Activated naive CD8-positive, alpha-beta T cell (primary cell): ENCODE measurements around the gene SARDH.
A peak's percentile ranks its signal among the peaks of the same experiment; 100 is the strongest.
"Not testable (repeated sequence)": the region's sequence is repeated elsewhere in the genome, so short reads cannot be mapped to it uniquely, and the experiment has no call there.

Source experiments
- H3K27ac Mint-ChIP-seq: one replicate; pipeline ENCODE4 v1.8.0; 2021; ENCODE audit warnings: mixed read lengths
- H3K27me3 Mint-ChIP-seq: one replicate; pipeline ENCODE4 v1.8.0; 2021; ENCODE audit warnings: mixed read lengths
- H3K36me3 Mint-ChIP-seq: one replicate; pipeline ENCODE4 v1.8.0; 2021; ENCODE audit warnings: mixed read lengths
- H3K4me1 Mint-ChIP-seq: one replicate; pipeline ENCODE4 v1.8.0; 2021; ENCODE audit warnings: low read depth, mixed read lengths
- H3K4me3 Mint-ChIP-seq: one replicate; pipeline ENCODE4 v1.8.0; 2021; ENCODE audit warnings: mild to moderate bottlenecking, mixed read lengths
- H3K9me3 Mint-ChIP-seq: one replicate; pipeline ENCODE4 v1.8.0; 2021; ENCODE audit warnings: low read depth, mixed read lengths

SARDH gene

DNA sequence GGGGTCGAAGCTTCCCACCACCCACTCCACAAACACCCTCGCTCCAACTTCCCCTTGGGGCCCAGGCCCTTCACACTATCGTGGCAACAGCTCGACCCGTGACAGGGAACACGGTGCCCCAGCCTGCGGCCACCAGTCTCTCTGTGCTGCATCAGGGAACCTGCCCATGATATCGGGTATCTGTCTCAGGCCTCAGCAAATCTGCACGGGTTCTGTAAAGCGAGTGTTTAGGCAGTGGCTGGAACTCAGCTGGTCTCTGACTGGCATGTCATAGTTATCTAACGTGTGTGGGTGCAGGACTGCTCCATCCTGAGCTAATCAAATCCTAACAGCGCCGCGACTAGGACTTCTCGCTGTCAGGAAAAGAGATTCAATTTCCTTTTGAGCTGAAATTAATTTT, 59.1 kb downstream of the SARDH start:
- Mint-ChIP-seq H3K4me1 (peaks cover 54% of the 10 kb centered on the region), H3K36me3 (peaks cover 2% of the 10 kb centered on the region), H3K27ac (no peak overlapping the region), H3K27me3 (no peaks in the 10 kb centered on the region), H3K9me3 (no peaks in the 10 kb centered on the region), H3K4me3 (no peak overlapping the region)

DNA sequence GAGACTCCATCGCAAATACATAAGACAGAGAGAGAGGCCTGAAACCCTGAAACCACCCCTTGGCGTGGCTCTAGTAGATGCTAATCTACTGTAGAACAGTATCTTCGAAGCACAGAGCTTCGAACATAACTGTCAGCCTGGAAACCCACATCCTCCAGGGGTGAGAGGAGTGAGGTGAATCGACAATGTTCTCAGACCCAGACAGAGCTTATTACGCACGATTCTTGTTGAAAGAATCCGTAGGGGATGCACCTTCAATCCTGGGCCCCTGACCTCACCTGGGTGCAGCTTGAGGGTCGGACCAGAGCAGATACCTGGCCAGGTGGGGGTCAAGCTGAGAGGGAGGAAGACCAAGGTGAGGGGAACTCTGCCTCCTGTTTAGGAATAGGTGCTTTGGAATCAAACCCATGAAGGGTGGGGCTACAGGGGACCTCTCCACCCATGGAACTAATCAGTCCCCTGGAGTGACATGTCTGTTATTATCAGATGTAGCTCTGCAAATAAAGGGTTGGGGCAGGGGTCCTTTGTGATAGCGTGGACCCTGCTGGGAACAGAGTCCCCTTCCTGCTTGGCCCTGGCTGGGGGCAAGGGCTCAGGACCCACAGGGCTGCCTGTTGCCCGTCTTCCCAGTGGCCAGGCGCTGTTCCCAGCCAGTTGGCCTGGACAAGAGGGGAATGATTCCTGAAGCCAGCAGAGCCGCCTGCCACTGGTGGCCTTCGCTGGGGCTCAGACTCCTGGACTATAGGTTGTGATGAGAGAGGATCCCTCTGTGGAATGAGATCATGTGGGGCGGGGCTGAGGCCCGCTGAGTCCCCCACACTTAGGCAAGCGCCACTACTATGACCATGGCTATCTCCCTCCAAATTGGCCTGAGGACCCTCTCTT, 60.8 kb downstream of the SARDH start:
- Mint-ChIP-seq H3K4me3 (peak overlapping the region; percentile 52), H3K27me3 (no peaks in the 10 kb centered on the region), H3K36me3 (peaks cover 2% of the 10 kb centered on the region), H3K9me3 (no peaks in the 10 kb centered on the region), H3K27ac (peak overlapping the region; percentile 87), H3K4me1 (peaks cover 42% of the 10 kb centered on the region)

DNA sequence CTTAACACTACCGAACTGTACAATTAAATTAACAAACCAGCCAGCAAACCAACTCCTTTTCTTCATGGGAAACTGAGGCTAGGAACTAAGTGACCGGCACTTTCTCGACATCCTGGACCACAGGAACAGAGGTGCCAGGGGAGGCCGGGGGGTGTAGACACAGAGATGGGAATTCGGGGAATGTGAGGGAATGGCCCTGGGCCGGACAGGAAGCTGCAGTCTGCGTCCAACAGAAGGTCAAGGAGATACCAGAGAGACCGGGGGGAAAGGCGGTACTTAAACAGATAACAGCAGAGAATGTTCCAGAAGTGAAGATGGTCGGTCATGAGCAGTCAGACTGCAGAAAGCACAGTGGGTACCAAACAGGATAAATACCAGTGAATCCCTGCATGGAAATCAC, 61.7 kb downstream of the SARDH start:
- Mint-ChIP-seq H3K4me3 (no peak overlapping the region), H3K27me3 (no peaks in the 10 kb centered on the region), H3K4me1 (peaks cover 37% of the 10 kb centered on the region), H3K36me3 (peaks cover 2% of the 10 kb centered on the region), H3K9me3 (no peaks in the 10 kb centered on the region), H3K27ac (peak overlapping the region; percentile 87)

DNA sequence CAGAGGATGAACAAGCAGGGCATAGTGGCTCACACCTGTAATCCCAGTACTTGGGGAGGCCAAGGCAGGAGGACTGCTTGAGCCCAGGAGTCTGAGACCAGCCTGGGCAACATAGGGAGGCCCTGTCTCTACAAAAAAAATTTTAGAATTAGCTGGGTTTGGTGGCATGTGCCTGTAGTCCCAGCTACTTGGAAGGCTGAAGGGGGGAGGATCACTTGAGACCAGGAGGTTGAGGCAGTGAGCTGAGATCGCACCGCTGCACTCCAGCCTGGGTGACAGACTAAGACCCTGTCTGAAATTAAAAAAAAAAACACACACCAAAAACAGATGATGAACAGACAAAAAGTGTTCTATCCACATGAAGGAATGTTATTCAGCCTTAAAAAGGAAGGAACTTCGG, 62.4 kb downstream of the SARDH start:
- H3K27ac Mint-ChIP-seq: peak overlapping the region; percentile 34
- H3K4me3 Mint-ChIP-seq, H3K9me3 Mint-ChIP-seq: not testable (repeated sequence)

DNA sequence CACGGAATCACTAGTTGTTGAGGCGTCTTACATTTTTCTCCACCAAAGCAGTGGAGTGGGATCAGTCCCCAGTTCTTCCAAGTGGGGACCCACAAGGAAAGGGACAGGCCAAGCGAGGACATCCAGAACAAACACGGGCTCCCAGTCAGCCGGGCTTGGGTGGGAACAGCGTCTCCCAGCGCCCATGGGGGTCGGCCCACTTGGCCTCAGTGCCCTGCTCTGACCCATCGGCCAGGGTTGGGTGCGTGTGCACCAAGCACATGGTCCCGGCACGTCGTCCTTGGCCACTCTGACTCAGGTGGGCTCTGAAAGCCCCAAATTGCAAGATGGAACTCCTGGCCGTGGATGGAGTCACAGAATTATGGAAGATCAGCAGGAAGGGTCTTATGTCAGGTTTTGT, 64.1 kb downstream of the SARDH start:
- Mint-ChIP-seq H3K27me3 (no peaks in the 10 kb centered on the region), H3K4me1 (peaks cover 37% of the 10 kb centered on the region), H3K36me3 (peaks cover 2% of the 10 kb centered on the region), H3K27ac (no peak overlapping the region), H3K4me3 (no peak overlapping the region), H3K9me3 (no peaks in the 10 kb centered on the region)

More for the DNA sequence above, 62.4 kb downstream of the SARDH start:
- H3K4me1 Mint-ChIP-seq: peaks cover 37% of the 10 kb centered on the region
- H3K27me3 Mint-ChIP-seq, H3K36me3 Mint-ChIP-seq: not testable (repeated sequence)

DNA sequence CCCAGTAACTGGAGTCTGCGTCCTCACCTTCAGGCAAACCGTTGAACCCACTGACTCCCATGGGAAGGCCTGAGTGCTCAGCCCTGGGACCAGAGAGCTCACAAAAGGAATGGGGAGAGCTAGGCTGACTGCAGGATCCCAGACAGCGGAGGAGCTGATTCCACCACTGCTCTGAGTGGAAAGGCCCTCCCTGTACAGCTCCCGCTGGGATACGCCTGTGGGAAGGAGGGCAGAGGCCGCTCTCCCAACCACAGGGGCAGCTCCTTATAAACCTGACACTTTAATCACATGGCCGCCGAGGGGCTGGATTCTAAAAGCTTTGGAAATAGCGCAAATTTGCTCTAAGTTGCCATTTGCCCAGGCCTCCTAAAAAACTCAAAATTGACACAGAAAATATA, 64.9 kb downstream of the SARDH start:
- Mint-ChIP-seq H3K27ac (no peak overlapping the region), H3K4me1 (peaks cover 32% of the 10 kb centered on the region), H3K9me3 (no peaks in the 10 kb centered on the region)

DNA sequence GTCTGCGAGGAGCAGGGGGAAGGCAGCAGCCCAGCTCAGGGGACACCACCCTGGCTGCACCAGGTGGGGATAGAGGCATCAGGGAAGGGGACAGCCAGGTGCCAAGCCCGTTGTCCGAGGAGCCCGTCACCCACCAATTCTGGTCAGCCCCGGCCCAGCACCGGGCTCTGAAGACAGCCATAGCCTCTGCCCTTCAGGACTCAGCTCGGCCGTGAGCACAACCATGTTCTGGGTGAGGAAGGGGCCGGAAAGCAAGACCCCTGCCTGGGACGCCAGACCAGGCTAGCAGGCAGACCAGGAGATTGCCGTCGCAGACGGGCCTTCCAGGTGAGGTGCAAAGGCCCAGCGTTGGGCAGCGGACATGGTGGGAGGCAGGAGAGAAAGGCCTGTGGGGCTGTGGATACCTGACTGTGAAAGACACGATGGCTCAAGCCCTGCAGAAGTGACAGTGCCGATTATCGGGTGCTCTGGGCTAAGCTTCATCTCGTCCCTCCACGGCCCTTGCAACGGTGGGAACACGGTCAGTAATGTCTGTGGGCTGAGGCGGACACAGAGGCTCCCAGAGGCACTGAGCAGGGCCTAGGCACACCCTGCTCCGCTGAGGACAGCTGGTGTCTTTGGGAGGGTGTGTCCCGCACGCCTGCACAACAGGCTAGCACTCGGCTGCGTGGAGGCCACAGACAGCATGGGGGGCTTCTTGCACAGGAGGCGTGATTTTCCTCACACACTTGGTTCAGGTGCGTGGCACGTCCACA, 65.5 kb downstream of the SARDH start:
- no peak overlapping the region for H3K4me3 Mint-ChIP-seq
- H3K27ac Mint-ChIP-seq: no peak overlapping the region
- H3K4me1 Mint-ChIP-seq: peaks cover 29% of the 10 kb centered on the region
- H3K27me3 Mint-ChIP-seq: no peaks in the 10 kb centered on the region
- H3K9me3 Mint-ChIP-seq: no peaks in the 10 kb centered on the region
- peaks cover 2% of the 10 kb centered on the region for H3K36me3 Mint-ChIP-seq

More for the DNA sequence above, 64.9 kb downstream of the SARDH start:
- Mint-ChIP-seq H3K36me3 (peaks cover 2% of the 10 kb centered on the region), H3K27me3 (no peaks in the 10 kb centered on the region), H3K4me3 (no peak overlapping the region)

DNA sequence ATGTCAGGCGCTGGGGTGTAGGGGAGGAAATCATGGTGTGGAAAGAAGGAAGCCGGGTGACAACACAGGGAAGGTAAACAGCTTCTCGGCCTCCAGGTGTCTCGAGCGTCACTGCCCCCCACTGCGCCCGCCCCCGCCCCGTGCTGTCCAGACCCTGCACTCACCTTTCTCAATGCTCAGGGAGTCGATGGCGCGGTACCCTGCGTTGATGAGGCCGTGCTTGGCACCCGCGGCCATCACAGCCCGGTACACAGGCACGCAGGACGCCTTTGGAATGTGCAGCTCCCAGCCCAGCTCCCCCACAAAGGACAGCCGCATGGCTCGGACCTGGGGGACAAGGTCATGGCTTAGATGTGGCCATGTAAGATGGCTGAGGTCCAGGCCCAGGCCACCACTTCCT, 66.8 kb downstream of the SARDH start:
- Mint-ChIP-seq H3K4me1 (peaks cover 15% of the 10 kb centered on the region), H3K9me3 (no peaks in the 10 kb centered on the region), H3K27ac (no peak overlapping the region), H3K36me3 (peaks cover 2% of the 10 kb centered on the region), H3K4me3 (no peak overlapping the region), H3K27me3 (no peaks in the 10 kb centered on the region)

DNA sequence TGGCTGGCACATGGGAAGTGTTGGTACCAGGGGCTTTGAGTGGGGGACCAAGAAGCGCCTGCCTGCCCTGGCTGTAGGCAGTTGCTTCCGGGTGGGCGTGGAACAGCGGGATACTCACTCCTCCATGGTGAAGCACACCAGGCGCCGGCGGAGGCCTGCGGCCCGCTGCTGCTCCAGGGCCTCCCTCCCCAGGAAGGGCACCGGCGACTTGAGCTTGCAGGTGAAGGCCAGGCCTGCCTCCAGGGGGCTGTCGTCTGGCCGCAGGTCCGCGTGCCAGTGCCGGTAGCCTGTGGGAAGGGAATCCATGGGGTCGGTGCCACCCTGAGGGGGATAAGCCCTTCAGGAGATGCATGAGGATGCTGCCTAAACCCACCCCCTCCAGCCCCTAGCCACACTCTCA, 67.7 kb downstream of the SARDH start:
- H3K36me3 Mint-ChIP-seq: peaks cover 2% of the 10 kb centered on the region
- H3K27me3 Mint-ChIP-seq: no peaks in the 10 kb centered on the region
- peaks cover 6% of the 10 kb centered on the region for H3K4me1 Mint-ChIP-seq

DNA sequence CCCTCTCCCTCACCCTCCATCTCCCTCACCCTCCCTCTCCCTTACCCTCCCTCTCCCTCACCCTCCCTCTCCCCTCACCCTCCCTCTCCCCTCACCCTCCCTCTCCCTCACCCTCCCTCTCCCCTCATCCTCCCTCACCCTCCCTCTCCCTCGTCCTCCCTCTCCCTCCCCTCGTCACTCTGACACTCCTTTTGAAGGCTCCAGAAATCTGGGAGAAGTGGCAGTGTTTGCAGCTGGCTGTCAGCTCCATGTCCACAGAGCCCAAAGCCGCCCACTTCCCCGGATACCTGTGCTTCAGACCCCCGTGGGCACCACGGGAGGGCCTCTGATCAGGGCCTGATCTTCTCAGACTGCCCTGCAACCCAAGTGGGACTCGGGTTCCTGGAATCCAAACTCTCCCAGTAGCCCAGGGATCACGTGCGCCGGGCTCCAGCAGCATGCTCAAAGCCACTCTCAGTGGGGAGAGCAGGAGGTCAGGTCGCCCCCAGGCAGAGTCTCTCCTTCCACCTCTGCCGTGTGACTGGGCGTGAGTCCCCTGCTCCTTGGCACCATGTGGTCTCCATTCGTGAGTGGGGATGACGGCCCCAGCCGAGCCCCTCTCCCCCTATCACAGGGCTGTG, 68.9 kb downstream of the SARDH start:
- Mint-ChIP-seq H3K27me3 (no peaks in the 10 kb centered on the region), H3K9me3 (no peaks in the 10 kb centered on the region), H3K4me1 (no peaks in the 10 kb centered on the region), H3K4me3 (no peak overlapping the region), H3K36me3 (no peaks in the 10 kb centered on the region), H3K27ac (no peak overlapping the region)

More for the DNA sequence above, 67.7 kb downstream of the SARDH start:
- Mint-ChIP-seq H3K9me3 (no peaks in the 10 kb centered on the region), H3K27ac (no peak overlapping the region), H3K4me3 (no peak overlapping the region)

DNA sequence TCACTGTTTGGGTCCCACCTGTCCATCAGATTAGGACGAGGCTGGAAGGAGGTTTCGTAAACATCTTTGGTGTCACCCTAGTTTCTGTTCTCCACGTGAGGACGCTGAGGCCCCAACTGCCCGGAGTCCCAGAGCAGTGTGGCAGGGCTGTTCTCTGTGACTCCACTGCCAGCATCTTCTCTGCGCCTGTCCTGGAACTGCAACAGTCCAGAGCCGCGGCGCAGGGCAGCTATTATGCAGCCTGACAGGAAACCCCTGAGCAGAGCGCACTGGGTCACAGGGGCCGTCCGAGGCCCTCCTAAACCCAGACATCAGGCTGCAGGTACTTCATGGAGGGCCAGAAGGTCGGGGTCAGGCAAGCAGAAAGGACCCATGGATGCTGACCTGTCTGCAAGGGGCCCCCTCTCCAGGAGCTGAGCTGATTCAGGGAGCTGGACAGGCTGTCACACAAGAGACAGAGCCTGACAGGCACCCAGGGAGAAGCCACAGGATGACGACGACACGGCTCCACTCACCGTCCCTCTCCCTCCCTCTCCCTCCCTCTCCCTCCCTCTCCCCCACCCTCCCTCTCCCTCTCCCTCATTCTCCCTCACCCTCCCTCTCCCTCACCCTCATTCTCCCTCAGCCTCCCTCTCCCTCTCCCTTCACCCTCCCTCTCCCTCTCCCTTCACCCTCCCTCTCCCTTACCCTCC, 70.2 kb downstream of the SARDH start:
- H3K36me3 Mint-ChIP-seq: no peaks in the 10 kb centered on the region
- no peak overlapping the region for H3K27ac Mint-ChIP-seq
- H3K4me3 Mint-ChIP-seq: no peak overlapping the region
- H3K9me3 Mint-ChIP-seq: no peaks in the 10 kb centered on the region
- no peaks in the 10 kb centered on the region for H3K4me1 Mint-ChIP-seq
- no peaks in the 10 kb centered on the region for H3K27me3 Mint-ChIP-seq

DNA sequence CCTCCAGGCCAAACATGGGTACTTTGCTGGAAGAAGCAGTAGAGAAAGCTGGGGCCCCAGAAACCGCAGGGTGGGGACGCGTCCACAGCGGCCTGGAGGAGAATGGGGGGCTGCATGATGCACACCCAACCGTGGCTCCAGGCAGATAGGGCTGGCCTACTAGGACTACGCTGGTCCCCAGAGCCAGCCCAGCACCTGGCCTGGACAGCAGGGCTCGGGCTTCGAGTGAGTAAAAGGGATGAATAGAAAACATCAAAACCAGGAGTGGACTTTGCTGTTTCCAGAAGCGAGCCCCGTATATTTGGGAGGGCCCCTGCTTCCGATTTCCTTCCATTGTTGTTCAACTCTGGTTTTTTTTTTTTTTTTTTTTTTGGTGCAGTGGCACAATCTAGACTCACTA, 71.3 kb downstream of the SARDH start:
- Mint-ChIP-seq H3K27me3 (no peaks in the 10 kb centered on the region), H3K27ac (no peak overlapping the region), H3K36me3 (no peaks in the 10 kb centered on the region), H3K4me1 (no peaks in the 10 kb centered on the region), H3K9me3 (no peaks in the 10 kb centered on the region), H3K4me3 (no peak overlapping the region)

DNA sequence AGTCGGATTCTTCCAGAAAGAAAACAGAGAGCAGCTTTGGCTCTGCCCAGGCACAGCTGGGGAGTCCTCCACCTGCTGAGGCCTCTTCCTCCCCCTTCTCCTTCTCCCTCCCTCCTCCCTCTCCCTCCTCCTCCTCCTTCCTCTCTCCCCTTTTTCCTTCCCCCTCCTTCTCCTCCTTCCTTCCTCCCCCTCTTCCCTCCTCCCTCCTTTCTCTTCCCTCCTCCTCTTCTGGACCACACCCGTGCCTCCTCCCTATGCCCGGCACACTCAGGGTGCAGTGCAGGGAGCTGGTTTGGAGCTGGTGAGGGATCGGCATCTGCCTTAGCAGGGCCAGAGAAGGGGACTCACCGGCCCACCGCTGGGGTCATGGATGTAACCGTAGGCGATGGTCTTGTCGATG, 71.8 kb downstream of the SARDH start:
- Mint-ChIP-seq H3K4me1 (no peaks in the 10 kb centered on the region), H3K27ac (no peak overlapping the region), H3K9me3 (no peaks in the 10 kb centered on the region)

DNA sequence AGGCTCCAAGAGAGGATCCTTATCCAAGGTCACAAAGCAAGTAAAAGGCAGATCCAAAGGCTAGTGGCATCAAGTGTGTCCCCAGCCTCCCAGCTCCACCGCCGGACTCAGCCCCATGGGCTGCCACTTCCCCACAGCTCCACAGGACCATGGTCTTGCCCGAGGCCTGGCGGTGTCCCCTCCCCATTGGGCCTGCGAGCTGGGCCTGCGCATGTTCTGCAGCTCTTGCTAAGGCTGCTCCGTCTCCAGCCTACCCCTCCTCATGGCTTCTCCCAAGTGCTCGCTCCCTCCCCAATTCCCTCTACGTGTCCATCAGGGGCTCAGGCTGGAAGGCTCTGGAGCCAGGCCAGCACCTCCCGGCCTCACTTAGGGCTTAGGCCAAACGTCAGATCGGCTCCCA, 72.6 kb downstream of the SARDH start:
- Mint-ChIP-seq H3K27me3 (no peaks in the 10 kb centered on the region), H3K36me3 (no peaks in the 10 kb centered on the region), H3K4me1 (no peaks in the 10 kb centered on the region), H3K4me3 (no peak overlapping the region), H3K27ac (no peak overlapping the region), H3K9me3 (no peaks in the 10 kb centered on the region)

More for the DNA sequence above, 71.8 kb downstream of the SARDH start:
- H3K36me3 Mint-ChIP-seq: no peaks in the 10 kb centered on the region
- no peaks in the 10 kb centered on the region for H3K27me3 Mint-ChIP-seq
- H3K4me3 Mint-ChIP-seq: no peak overlapping the region

DNA sequence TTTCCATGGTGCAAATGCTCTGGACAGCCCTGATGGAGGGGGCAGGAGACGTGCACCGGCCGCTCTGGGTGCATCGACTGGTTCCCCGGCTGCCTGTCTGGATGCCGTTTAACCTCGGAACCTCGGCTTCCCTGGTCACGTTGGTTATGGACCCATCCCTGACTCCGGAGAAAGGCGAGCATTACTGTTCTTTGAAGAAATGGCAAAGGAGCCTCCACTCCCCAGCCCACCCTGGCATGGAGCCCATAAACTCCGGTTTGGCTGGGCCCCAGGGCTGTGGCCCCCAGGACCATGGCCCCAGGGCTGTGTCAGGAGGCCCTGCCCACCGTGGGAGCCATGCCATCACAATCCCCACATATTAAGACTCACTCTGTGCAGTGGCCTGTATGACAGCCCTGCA, 73.1 kb downstream of the SARDH start:
- Mint-ChIP-seq H3K27ac (no peak overlapping the region), H3K9me3 (no peaks in the 10 kb centered on the region), H3K27me3 (no peaks in the 10 kb centered on the region), H3K4me3 (no peak overlapping the region), H3K36me3 (no peaks in the 10 kb centered on the region), H3K4me1 (peaks cover under 1% of the 10 kb centered on the region)
